Neural crest cell (in vitro differentiated cells): ENCODE data around the gene FBLN2. TPM values are rescaled to one million over a fixed set of nuclear protein-coding genes. Genes with fewer than 3 reads are reported as not detected.

ENCODE experiments used
- DNase-seq: peaks from one replicate; pipeline ENCODE4 v3.0.0; 2021; ENCODE audit warnings: low read depth, mixed read lengths, low spot score
- H3K27ac Mint-ChIP-seq: one replicate; pipeline ENCODE4 v1.8.0; 2021; ENCODE audit warnings: mild to moderate bottlenecking, mixed read lengths; ENCODE audit not compliant: unreplicated experiment
- H3K27me3 Mint-ChIP-seq: 2 replicates; pipeline ENCODE4 v1.8.0; 2021; ENCODE audit warnings: low read depth, mild to moderate bottlenecking, mixed read lengths
- H3K36me3 Mint-ChIP-seq: 2 replicates; pipeline ENCODE4 v1.8.0; 2021; ENCODE audit warnings: low read depth, mild to moderate bottlenecking, mixed read lengths
- H3K4me1 Mint-ChIP-seq: 2 replicates; pipeline ENCODE4 v1.8.0; 2021; ENCODE audit warnings: mixed read lengths
- H3K4me3 Mint-ChIP-seq: one replicate; pipeline ENCODE4 v1.8.0; 2021; ENCODE audit warnings: mild to moderate bottlenecking, mixed read lengths
- H3K9me3 Mint-ChIP-seq: 2 replicates; pipeline ENCODE4 v1.8.0; 2021; ENCODE audit warnings: mixed read lengths
- CTCF ChIP-seq: fragments of 200-600 bp; sonication (generic); conservative IDR thresholded peaks from 2 replicates; pipeline ENCODE4 v1.5.0; 2021; ENCODE audit warnings: antibody characterized with exemption, mild to moderate bottlenecking
- total RNA-seq: library from RNA; stranded (reverse); gene quantifications from 2 replicates; pipeline ENCODE4 v1.2.1, GENCODE V29; 2021

FBLN2 gene
- total RNA-seq, 1 donor from 2014 or later: 6.3 TPM

- no peak for TF ChIP-seq CTCF
- no peak for DNase-seq
- H3K4me1 Mint-ChIP-seq: peaks cover 13% of the 10 kb centered on the region
- H3K9me3 Mint-ChIP-seq: no peaks in the 10 kb centered on the region
- no peak overlapping the region for H3K4me3 Mint-ChIP-seq
- no peaks in the 10 kb centered on the region for H3K27me3 Mint-ChIP-seq
- no peak overlapping the region for H3K27ac Mint-ChIP-seq
- no peaks in the 10 kb centered on the region for H3K36me3 Mint-ChIP-seq
Measured at GRCh38 chr3:13515786-13516759, 32.9 kb upstream of the FBLN2 start.

GRCh38 chr3:13516760-13517135 lies 32.2 kb upstream of the FBLN2 start:
- Mint-ChIP-seq H3K4me3 (no peak overlapping the region), H3K27ac (no peak overlapping the region)

GRCh38 chr3:13517253-13517977 lies 31.5 kb upstream of the FBLN2 start:
- H3K9me3 Mint-ChIP-seq: peaks cover 3% of the 10 kb centered on the region
- no peaks in the 10 kb centered on the region for H3K36me3 Mint-ChIP-seq
- H3K27me3 Mint-ChIP-seq: no peaks in the 10 kb centered on the region
- DNase-seq: no peak
- no peak overlapping the region for H3K4me3 Mint-ChIP-seq
- H3K27ac Mint-ChIP-seq: no peak overlapping the region
- TF ChIP-seq CTCF: no peak
- H3K4me1 Mint-ChIP-seq: peaks cover 13% of the 10 kb centered on the region

More at GRCh38 chr3:13516760-13517135, 32.2 kb upstream of the FBLN2 start:
- Mint-ChIP-seq H3K9me3 (peaks cover 2% of the 10 kb centered on the region), H3K27me3 (no peaks in the 10 kb centered on the region), H3K36me3 (no peaks in the 10 kb centered on the region), H3K4me1 (peaks cover 13% of the 10 kb centered on the region)
- TF ChIP-seq CTCF: no peak
- no peak for DNase-seq

DNA sequence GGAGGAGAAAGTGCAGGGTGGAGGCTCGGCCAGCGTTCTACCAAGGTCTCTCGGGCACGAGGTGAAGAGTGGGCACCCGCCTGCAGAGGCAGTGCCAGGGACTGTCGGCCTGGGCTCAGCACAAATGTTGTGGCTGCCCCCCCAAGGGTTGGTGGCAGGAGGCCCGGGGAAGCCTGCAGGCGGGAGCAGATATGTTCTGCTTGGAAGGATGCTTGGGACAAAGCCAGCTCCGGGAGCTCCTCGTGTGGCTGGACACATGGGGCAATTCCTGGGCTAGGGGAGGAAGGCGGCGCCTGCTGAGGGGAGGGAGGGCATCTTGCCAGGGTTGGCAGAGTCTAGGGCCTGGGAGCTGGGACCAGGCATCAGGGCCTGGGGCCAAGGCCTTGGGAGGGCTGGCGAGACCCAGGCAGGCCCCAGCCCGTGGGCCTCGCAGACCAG lies 30.4 kb upstream of the FBLN2 start:
- Mint-ChIP-seq H3K4me1 (peaks cover 10% of the 10 kb centered on the region), H3K9me3 (peaks cover 3% of the 10 kb centered on the region), H3K4me3 (no peak overlapping the region), H3K27me3 (no peaks in the 10 kb centered on the region), H3K27ac (no peak overlapping the region), H3K36me3 (no peaks in the 10 kb centered on the region)
- DNase-seq: no peak
- no peak for TF ChIP-seq CTCF

DNA sequence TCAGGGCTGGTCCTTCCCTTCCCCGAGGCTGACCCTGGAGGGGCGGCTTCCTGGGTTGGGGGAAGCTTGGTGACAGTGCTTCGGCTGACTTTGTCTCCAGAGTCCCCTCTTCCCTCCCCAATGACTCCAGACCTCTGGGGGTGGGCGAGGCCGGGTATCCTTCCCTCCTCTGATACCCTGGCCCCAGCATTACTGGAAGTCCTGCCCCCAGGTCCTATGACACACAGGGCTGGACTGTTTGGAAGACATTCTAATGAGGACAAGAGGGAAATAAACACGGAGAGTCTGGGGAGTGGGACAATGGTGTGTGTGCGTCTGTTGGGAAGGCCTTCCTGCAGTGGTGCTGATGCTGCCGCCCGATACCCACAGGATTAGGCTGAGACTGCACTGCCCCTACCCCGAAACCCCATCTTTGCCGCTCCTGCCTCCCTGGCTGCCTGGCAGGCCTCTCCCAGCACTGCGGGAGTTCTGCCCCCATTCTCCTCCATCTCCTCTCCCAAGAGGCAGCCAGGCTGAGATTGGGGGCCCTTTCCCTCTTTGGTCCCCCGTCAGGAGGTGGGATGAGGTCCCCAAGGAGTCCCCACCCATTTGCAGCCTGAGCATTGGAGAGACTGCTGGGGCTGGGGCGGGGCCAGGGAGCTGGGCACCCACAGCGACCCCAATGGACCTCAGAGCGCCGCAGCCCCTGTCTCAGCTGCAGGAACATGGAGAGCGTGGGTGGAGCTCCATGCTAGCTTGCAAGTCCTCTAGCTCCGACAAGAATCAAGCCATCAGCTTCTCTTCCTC lies 29.7 kb upstream of the FBLN2 start:
- no peaks in the 10 kb centered on the region for H3K27me3 Mint-ChIP-seq
- peaks cover 6% of the 10 kb centered on the region for H3K4me1 Mint-ChIP-seq
- no peak overlapping the region for H3K4me3 Mint-ChIP-seq
- no peak for TF ChIP-seq CTCF
- DNase-seq: no peak
- H3K9me3 Mint-ChIP-seq: peaks cover 3% of the 10 kb centered on the region
- H3K36me3 Mint-ChIP-seq: no peaks in the 10 kb centered on the region
- H3K27ac Mint-ChIP-seq: no peak overlapping the region
